HL-60 (cell line): ENCODE data around the gene YWHAE.
"Not testable (repeated sequence)": the region's sequence is repeated elsewhere in the genome, so short reads cannot be mapped to it uniquely, and the experiment has no call there.

ENCODE experiments used
- DNase-seq, 2 experiments: peaks; one replicate each; pipeline ENCODE4 v3.0.0-alpha.2; 2010 to 2020; ENCODE audit warnings: low read depth in 1 of 2, low spot score in 1 of 2
- H3K27ac ChIP-seq: fragments of 250-450 bp; sonication (Bioruptor Pico); replicated peaks from 2 replicates; pipeline ENCODE4 v1.5.1; 2020; ENCODE audit warnings: mild to moderate bottlenecking, moderate library complexity
- H3K27me3 ChIP-seq: fragments of 250-450 bp; sonication (Bioruptor Pico); 2 replicates; pipeline ENCODE4 v1.5.1; 2021; ENCODE audit warnings: mild to moderate bottlenecking, moderate library complexity; ENCODE audit not compliant: insufficient read depth, poor library complexity, severe bottlenecking
- H3K4me3 ChIP-seq: replicated peaks from 2 replicates; pipeline ENCODE4 v1.5.1; 2011; ENCODE audit warnings: mild to moderate bottlenecking, control low read depth, low read length; ENCODE audit not compliant: insufficient read depth
- GABPA ChIP-seq: IDR thresholded peaks from 2 replicates; pipeline ENCODE4 v1.6.1; 2012; ENCODE audit warnings: low read depth
- POLR2AphosphoS5 ChIP-seq: IDR thresholded peaks from 2 replicates; pipeline ENCODE4 v1.6.1; 2012; ENCODE audit warnings: low read depth
- SPI1 ChIP-seq: IDR thresholded peaks from 2 replicates; pipeline ENCODE4 v1.6.1; 2012; ENCODE audit warnings: low read depth, mild to moderate bottlenecking, borderline replicate concordance
- TF ChIP-seq, protein P1 (sequence below): IDR thresholded peaks from one replicate; pipeline ENCODE4 v1.5.1; 2011; ENCODE audit warnings: low read length, control low read depth, inconsistent platforms; ENCODE audit not compliant: insufficient read depth
- TF ChIP-seq, protein P2 (sequence below): IDR thresholded peaks from 2 replicates; pipeline ENCODE4 v1.6.1; 2012; ENCODE audit warnings: low read depth; ENCODE audit not compliant: insufficient replicate concordance

The YWHAE gene

GRCh38 chr17:1402262-1402586 is 2.2 kb upstream of the YWHAE start:
- no peaks in the 10 kb centered on the region for H3K27me3 ChIP-seq
- DNase-seq: no peak
- H3K27ac ChIP-seq: no peak overlapping the region
- no peak for TF ChIP-seq POLR2AphosphoS5
- TF ChIP-seq, protein P1, sequence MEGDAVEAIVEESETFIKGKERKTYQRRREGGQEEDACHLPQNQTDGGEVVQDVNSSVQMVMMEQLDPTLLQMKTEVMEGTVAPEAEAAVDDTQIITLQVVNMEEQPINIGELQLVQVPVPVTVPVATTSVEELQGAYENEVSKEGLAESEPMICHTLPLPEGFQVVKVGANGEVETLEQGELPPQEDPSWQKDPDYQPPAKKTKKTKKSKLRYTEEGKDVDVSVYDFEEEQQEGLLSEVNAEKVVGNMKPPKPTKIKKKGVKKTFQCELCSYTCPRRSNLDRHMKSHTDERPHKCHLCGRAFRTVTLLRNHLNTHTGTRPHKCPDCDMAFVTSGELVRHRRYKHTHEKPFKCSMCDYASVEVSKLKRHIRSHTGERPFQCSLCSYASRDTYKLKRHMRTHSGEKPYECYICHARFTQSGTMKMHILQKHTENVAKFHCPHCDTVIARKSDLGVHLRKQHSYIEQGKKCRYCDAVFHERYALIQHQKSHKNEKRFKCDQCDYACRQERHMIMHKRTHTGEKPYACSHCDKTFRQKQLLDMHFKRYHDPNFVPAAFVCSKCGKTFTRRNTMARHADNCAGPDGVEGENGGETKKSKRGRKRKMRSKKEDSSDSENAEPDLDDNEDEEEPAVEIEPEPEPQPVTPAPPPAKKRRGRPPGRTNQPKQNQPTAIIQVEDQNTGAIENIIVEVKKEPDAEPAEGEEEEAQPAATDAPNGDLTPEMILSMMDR: no peak
- no peak for TF ChIP-seq GABPA
- TF ChIP-seq, protein P2, sequence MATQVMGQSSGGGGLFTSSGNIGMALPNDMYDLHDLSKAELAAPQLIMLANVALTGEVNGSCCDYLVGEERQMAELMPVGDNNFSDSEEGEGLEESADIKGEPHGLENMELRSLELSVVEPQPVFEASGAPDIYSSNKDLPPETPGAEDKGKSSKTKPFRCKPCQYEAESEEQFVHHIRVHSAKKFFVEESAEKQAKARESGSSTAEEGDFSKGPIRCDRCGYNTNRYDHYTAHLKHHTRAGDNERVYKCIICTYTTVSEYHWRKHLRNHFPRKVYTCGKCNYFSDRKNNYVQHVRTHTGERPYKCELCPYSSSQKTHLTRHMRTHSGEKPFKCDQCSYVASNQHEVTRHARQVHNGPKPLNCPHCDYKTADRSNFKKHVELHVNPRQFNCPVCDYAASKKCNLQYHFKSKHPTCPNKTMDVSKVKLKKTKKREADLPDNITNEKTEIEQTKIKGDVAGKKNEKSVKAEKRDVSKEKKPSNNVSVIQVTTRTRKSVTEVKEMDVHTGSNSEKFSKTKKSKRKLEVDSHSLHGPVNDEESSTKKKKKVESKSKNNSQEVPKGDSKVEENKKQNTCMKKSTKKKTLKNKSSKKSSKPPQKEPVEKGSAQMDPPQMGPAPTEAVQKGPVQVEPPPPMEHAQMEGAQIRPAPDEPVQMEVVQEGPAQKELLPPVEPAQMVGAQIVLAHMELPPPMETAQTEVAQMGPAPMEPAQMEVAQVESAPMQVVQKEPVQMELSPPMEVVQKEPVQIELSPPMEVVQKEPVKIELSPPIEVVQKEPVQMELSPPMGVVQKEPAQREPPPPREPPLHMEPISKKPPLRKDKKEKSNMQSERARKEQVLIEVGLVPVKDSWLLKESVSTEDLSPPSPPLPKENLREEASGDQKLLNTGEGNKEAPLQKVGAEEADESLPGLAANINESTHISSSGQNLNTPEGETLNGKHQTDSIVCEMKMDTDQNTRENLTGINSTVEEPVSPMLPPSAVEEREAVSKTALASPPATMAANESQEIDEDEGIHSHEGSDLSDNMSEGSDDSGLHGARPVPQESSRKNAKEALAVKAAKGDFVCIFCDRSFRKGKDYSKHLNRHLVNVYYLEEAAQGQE: no peak
- no peak for TF ChIP-seq SPI1
- no peak overlapping the region for H3K4me3 ChIP-seq

- TF ChIP-seq SPI1 (no peak), GABPA (no peak), POLR2AphosphoS5 (no peak)
- TF ChIP-seq, protein P2: no peak
- TF ChIP-seq, protein P1: no peak
- peak overlapping the region; percentile 84 for H3K4me3 ChIP-seq
- no peaks in the 10 kb centered on the region for H3K27me3 ChIP-seq
- H3K27ac ChIP-seq: peak overlapping the region; percentile 98
- DNase-seq: peak in 1 of 2 experiments; percentile 9
Observed at GRCh38 chr17:1398931-1399678, 917 bp downstream of the YWHAE start.

DNA sequence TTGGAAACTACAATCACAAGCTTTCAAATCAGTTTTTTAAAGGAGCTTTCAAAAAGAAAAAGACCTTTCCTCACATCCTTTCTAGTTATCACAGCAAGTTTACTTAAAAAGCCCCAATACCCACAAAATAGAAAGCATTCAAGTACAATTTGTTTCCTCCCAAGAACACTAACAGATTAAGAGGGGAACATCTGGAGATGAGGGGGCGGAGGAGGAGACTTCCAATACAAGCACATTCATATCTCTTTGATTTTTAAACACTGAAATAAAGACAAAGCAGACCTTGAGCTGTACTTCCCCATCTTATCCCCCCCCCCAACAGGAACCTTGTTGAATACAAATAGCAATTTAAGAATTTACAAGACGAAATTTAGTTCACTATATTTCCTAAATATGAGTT is 2.0 kb downstream of the YWHAE start:
- H3K27me3 ChIP-seq: no peaks in the 10 kb centered on the region
- H3K4me3 ChIP-seq: peak overlapping the region; percentile 84
- TF ChIP-seq SPI1 (no peak), GABPA (no peak), POLR2AphosphoS5 (no peak)
- TF ChIP-seq, protein P2: no peak
- TF ChIP-seq, protein P1: no peak
- no peak for DNase-seq
- H3K27ac ChIP-seq: peak overlapping the region; percentile 98; the same call in 1 of the 2 replicates

DNA sequence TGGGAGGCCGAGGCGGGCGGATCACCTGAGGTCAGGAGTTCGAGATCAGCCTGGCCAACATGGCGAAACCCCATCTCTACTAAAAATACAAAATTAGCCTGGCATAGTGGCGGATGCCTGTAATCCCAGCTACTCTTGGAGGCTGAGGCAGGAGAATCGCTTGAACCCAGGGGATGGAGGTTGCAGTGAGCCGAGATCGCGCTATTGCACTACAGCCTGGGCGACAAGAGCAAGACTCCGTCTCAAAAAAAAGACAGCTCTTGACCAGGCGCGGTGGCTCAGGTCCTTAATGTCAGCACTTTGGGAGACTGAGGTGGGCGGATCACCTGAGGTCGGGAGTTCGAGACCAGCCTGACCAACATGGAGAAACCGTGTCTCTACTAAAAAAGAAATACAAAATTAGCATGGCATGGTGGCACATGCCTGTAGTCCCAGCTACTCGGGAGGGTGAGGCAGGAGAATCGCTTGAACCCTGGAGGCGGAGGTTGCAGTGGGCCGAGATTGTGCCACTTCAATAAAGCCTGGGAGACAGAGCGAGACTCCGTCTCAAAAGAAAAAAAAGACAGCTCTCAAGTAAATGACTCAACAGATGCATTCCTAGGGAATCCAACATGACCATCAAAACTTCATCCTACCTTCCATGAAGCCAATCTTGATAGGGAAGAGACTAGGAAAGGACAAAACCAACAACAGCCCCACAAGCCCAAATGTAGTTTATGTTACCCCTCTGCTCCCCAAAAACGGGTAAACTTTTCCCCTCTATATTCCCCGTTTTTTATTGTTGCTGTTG is 4.0 kb downstream of the YWHAE start:
- DNase-seq, H3K27ac ChIP-seq, H3K27me3 ChIP-seq, H3K4me3 ChIP-seq: not testable (repeated sequence)
